DND-41 (cell line): ENCODE measurements around the gene CYBA.

ENCODE experiments used
- ATAC-seq: fragments of 200-7000 bp; cut with Tn5 transposase; 3 replicates; pipeline ENCODE4 v1.9.1; 2021; ENCODE audit warnings: low read depth; ENCODE audit not compliant: insufficient read depth
- DNase-seq: peaks from one replicate; pipeline ENCODE4 v3.0.0-alpha.2; 2020
- H2AFZ ChIP-seq: 2 replicates; pipeline ENCODE4 v1.6.0; 2012; ENCODE audit warnings: low read depth, low read length
- H3K27ac ChIP-seq: 2 replicates; pipeline ENCODE4 v1.5.1; 2012; ENCODE audit warnings: low read length, inconsistent platforms
- H3K27me3 ChIP-seq: fragments of 200-600 bp; sonication (generic); 2 replicates; pipeline ENCODE4 v1.6.0; 2012; ENCODE audit warnings: low read length, mild to moderate bottlenecking, inconsistent platforms; ENCODE audit not compliant: insufficient read depth, poor library complexity
- H3K36me3 ChIP-seq: 2 replicates; pipeline ENCODE4 v1.5.1; 2012; ENCODE audit warnings: low read length, inconsistent platforms; ENCODE audit not compliant: insufficient read depth
- H3K4me1 ChIP-seq: 2 replicates; pipeline ENCODE4 v1.5.1; 2012; ENCODE audit warnings: mild to moderate bottlenecking, low read length; ENCODE audit not compliant: insufficient read depth
- H3K4me2 ChIP-seq: 2 replicates; pipeline ENCODE4 v1.6.0; 2012; ENCODE audit warnings: mild to moderate bottlenecking, moderate library complexity, low read length, inconsistent platforms; ENCODE audit not compliant: insufficient read depth
- H3K4me3 ChIP-seq, 2 experiments: fragments of 200-600 bp in 1 of 2; shearing (Covaris generic) in 1 of 2; 2 replicates each; pipeline ENCODE4 v1.5.1; 2012 to 2016; ENCODE audit warnings: inconsistent platforms in 2 of 2, low read length in 2 of 2, mild to moderate bottlenecking in 2 of 2, low read depth in 1 of 2, moderate library complexity in 1 of 2
- H3K79me2 ChIP-seq: 2 replicates; pipeline ENCODE4 v1.6.0; 2012; ENCODE audit warnings: low read length, inconsistent platforms; ENCODE audit not compliant: insufficient read depth
- H3K9ac ChIP-seq: 2 replicates; pipeline ENCODE4 v1.6.0; 2012; ENCODE audit warnings: low read depth, mild to moderate bottlenecking, inconsistent platforms, low read length, moderate library complexity
- H3K9me3 ChIP-seq: 2 replicates; pipeline ENCODE4 v1.5.1; 2012; ENCODE audit warnings: low read length, moderate library complexity, mild to moderate bottlenecking, inconsistent platforms; ENCODE audit not compliant: insufficient read depth, severe bottlenecking
- H4K20me1 ChIP-seq: 2 replicates; pipeline ENCODE4 v1.6.0; 2012; ENCODE audit warnings: low read length; ENCODE audit not compliant: insufficient read depth
- EZH2 ChIP-seq: IDR thresholded peaks from 3 replicates; pipeline ENCODE4 v1.6.1; 2012; ENCODE audit warnings: borderline replicate concordance, low read depth, mild to moderate bottlenecking, moderate library complexity, low read length, inconsistent platforms; ENCODE audit not compliant: severe bottlenecking
- TF ChIP-seq, protein P1 (sequence below): IDR thresholded peaks from 2 replicates; pipeline ENCODE4 v1.5.1; 2012; ENCODE audit warnings: borderline replicate concordance, low read length, moderate library complexity, mild to moderate bottlenecking; ENCODE audit not compliant: poor library complexity, severe bottlenecking; ENCODE audit errors: extremely low read depth

CYBA gene

DNA sequence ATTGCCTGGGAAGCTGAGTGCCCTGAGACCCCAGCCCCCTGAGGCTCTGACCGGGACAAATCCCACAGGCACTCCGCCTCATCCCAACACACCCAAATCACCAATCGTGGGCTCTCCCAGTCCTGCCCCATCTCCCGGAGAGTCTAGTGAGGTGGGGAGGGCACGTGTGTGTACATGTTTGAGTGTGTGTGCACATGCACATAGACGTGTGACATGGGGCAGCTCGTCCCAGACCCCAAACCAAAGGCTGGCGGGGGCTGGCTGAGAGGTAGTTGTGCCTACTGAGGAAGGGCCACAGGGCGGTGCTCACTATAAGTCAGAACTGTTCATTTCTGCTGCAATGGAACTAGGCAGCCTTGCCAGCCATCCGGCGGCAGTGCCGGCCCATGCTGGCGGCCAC, 26.9 kb upstream of the CYBA start:
- Histone ChIP-seq H3K36me3 (no peaks in the 10 kb centered on the region), H3K4me1 (no peaks in the 10 kb centered on the region), H4K20me1 (peaks cover 10% of the 10 kb centered on the region; the same call in 1 of the 2 replicates), H3K4me3 (no peak overlapping the region), H3K9me3 (no peaks in the 10 kb centered on the region), H3K27me3 (no peaks in the 10 kb centered on the region), H3K79me2 (no peaks in the 10 kb centered on the region), H3K4me2 (no peak overlapping the region), H3K27ac (no peak overlapping the region), H3K9ac (no peak overlapping the region), H2AFZ (no peak overlapping the region)
- DNase-seq (no peak), ATAC-seq (no peak)
- TF ChIP-seq, protein P1, sequence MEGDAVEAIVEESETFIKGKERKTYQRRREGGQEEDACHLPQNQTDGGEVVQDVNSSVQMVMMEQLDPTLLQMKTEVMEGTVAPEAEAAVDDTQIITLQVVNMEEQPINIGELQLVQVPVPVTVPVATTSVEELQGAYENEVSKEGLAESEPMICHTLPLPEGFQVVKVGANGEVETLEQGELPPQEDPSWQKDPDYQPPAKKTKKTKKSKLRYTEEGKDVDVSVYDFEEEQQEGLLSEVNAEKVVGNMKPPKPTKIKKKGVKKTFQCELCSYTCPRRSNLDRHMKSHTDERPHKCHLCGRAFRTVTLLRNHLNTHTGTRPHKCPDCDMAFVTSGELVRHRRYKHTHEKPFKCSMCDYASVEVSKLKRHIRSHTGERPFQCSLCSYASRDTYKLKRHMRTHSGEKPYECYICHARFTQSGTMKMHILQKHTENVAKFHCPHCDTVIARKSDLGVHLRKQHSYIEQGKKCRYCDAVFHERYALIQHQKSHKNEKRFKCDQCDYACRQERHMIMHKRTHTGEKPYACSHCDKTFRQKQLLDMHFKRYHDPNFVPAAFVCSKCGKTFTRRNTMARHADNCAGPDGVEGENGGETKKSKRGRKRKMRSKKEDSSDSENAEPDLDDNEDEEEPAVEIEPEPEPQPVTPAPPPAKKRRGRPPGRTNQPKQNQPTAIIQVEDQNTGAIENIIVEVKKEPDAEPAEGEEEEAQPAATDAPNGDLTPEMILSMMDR = no peak
- no peak for TF ChIP-seq EZH2

DNA sequence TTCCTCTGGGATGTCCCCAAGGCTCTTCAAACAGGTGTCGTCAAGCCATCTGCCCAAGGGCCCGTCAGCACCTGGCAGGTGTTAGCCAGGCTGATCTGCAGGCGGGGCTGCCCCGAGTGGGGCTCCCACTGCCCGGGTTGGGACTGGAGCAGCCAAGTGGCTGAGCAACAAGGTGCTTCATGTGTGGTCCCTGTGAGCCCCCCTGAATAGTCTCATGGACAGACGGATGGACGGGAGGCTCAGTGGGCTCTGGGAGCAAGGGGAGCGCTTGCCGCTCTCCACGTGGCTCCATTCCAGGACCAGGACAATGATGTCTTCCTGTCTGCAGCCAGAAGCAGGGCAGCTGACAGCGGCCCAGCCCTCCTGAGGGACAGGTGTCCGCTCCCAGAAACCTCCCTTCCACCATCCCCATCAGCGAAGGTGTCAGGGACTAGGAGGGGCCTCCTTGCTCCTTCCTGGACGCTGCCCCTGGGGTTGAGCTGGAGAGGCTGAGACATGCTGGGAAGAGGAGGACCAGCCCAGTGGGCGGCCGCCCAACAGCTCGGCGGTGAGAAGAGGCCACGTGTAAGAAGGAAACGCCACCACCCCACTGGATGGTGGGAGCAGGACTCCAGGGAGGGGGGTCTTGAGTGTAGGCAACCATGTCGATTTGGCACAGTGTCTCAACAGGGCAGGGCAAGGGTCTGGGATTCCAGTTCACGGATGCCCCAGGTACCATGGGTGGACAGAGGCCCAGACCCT, 25.8 kb upstream of the CYBA start:
- Histone ChIP-seq H3K79me2 (no peaks in the 10 kb centered on the region), H3K27me3 (no peaks in the 10 kb centered on the region), H3K4me2 (no peak overlapping the region), H3K36me3 (no peaks in the 10 kb centered on the region), H4K20me1 (0 out of 2 replicates have a peak, but pooled peaks cover 7% of the 10 kb centered on the region), H3K9me3 (no peaks in the 10 kb centered on the region), H3K4me3 (no peak overlapping the region), H3K9ac (no peak overlapping the region), H3K4me1 (no peaks in the 10 kb centered on the region), H3K27ac (no peak overlapping the region), H2AFZ (no peak overlapping the region)
- DNase-seq = no peak
- no peak for ATAC-seq
- TF ChIP-seq EZH2 = no peak
- TF ChIP-seq, protein P1 = no peak

DNA sequence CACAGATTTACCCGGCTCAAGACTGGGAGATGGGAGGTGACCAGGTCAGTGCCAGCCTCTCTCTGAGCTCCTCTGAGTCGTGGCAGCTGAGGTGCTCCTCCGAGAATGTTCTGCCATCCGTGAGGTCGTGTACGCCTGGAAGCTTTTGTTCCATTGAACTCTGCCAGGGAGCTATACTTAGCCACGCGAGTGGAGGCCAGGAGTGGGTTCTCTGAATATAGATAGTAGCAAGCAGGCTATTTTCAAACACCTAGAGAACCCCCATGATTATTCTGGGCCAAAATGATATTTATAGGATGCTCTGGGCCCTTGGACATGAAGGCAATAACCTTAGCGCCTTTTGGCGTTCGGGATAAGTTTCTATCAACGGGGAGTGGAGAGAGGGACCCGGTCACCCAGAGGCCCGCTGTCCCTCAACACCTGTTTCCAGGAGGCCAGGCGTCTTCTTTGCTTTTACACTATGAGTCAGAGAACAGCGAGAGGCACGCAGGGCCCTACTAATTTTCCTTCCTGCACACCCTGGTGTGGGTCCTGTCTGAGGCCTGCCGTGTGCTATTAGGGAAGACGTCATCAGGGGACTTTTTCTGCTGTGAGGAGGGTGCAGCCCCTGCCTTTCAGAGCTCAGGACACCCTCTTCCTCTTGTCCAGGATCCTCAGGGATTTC, 23.0 kb upstream of the CYBA start:
- TF ChIP-seq, protein P1 = no peak
- no peak for TF ChIP-seq EZH2
- Histone ChIP-seq H3K9ac (no peak overlapping the region), H2AFZ (no peak overlapping the region), H3K27ac (no peak overlapping the region), H3K27me3 (no peaks in the 10 kb centered on the region), H3K36me3 (no peaks in the 10 kb centered on the region), H3K4me3 (no peak overlapping the region), H3K9me3 (no peaks in the 10 kb centered on the region), H3K4me2 (no peak overlapping the region), H3K79me2 (no peaks in the 10 kb centered on the region), H3K4me1 (no peaks in the 10 kb centered on the region), H4K20me1 (0 out of 2 replicates have a peak, but pooled peaks cover 10% of the 10 kb centered on the region)
- DNase-seq (no peak), ATAC-seq (no peak)
